Measurements from ENCODE around the gene NPAS4.
"Not testable (repeated sequence)": the region's sequence is repeated elsewhere in the genome, so short reads cannot be mapped to it uniquely, and the experiment has no call there.

The NPAS4 gene

DNA sequence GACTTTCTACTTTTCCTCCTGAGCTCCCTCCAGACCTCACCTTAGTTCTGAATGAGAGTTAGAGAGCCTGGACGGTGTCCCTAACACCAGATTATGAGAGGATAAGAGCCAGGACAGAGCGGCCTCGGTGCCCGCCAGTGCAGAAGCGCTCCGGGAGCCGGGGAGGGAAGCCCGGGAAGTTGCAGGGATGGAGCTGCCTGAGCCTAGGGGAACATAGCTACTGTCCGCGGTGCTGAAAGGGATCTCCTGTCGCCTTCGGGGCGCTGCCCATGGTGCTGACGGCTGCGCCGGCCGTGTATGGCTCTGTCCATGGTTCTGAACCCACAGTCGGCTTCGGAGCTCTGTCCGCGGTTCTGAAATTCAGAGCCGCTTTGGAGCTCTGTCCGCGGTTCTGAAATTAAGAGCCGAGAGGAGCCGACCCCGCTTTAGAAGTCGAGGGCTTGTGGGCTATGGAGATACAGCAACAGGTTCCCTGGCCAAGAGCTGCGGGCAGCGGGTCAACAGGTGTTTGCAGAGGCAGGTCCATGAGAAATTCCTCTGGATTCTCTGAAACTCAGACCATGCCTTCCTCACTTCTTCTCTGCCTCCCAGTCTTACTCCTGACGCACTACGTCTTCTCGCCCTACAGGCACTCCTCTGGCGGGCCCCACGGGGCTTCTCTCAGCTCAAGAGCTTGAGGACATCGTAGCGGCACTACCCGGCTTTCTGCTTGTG lies 814 bp downstream of the NPAS4 start:
- H3K36me3 ChIP-seq, result no peaks in the 10 kb centered on the region
- peak overlapping the region; percentile 68 for H3K4me3 ChIP-seq (ENCODE audit: low read depth, low read length)
- no peaks in the 10 kb centered on the region for H3K9me3 ChIP-seq
- DNase-seq, result peak; percentile 51
- H3K4me1 ChIP-seq, result peaks cover 4% of the 10 kb centered on the region
- H3K27me3 ChIP-seq, result peaks cover 27% of the 10 kb centered on the region
- no peak for TF ChIP-seq CTCF (IDR thresholded peaks at IDR 0.05; ENCODE audit: low read depth, low read length)

DNA sequence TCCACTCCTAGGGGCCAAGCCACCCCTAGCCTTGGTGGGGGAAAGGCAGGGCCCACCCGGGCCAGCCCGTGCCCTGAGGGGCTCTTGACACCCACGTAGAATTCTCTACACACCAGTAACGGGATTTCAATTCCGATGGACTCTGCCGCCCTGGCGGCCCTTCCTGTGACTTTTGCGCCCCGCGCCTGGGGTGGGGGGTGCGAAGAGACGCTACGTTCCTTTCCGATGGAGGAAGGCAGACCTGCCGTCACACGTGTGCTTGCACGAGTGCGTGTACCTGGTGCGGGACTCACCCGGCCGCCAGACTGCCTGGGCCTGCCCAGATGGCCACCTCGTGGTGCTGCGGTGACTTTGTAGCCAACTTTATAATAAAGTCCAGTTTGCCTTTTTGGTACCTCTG lies 5.5 kb downstream of the NPAS4 start:
- no peak for DNase-seq
- Histone ChIP-seq H3K9me3 (no peaks in the 10 kb centered on the region), H3K36me3 (no peaks in the 10 kb centered on the region), H3K27me3 (peaks cover 14% of the 10 kb centered on the region), H3K4me1 (no peaks in the 10 kb centered on the region), H3K4me3 (ENCODE audit: low read depth, low read length) (no peak overlapping the region)
- TF ChIP-seq CTCF (IDR thresholded peaks at IDR 0.05; ENCODE audit: low read depth, low read length), result no peak

DNA sequence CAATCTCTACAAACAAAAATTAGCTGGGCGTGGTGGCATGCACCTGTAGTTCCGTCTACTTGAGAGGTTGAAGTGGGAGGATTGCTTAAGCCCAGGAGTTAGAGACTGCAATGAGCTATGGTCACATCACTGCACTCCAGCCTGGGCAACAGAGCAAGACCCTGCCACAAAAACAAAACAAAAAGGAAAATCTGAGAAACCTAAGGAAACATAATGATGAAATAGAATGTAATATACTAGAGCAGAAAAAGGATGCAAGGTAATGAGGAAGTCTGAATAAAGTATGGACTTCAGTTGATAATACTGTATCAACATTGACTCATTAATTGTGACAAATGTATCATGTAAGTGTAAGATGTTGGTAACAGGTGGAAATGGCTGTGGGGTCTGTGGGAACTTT lies 8.1 kb downstream of the NPAS4 start:
- no peaks in the 10 kb centered on the region for H3K4me1 ChIP-seq
- TF ChIP-seq CTCF (IDR thresholded peaks at IDR 0.05; ENCODE audit: low read depth, low read length), result no peak
- H3K27me3 ChIP-seq, result no peaks in the 10 kb centered on the region
- DNase-seq, result no peak
- no peak overlapping the region for H3K4me3 ChIP-seq (ENCODE audit: low read depth, low read length)
- H3K9me3 ChIP-seq, result no peaks in the 10 kb centered on the region
- no peaks in the 10 kb centered on the region for H3K36me3 ChIP-seq

DNA sequence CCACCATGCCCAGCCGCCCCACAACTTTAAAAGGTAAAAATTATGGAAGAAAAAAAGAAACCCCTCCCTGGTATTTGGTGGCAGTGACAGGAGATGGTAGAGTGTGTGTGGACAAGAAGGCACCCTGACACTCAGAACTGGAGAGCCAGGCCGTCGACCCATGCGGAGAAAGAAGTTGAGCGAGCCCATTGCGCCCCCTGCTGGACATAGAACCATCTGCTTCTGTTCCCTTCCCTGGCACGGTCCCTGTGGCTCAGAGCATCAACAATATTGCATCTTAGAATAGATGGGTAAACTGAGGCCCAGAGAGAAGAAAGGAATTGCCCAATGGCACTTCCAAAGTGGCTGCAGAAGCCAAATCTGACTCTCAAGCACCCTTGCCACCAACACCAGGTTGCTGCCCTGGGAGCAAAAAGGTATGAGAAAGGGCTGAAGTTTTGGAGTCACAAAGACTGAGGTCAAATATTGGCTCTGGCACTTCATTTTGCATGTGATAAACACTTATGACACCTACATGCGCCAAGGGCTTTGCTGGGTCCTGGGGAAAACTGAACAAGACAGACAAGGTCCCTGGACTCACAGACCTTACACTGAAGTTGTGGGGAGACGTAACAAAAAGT lies 9.3 kb downstream of the NPAS4 start:
- no peak overlapping the region for H3K4me3 ChIP-seq (ENCODE audit: low read depth, low read length)
- H3K9me3 ChIP-seq, result no peaks in the 10 kb centered on the region
- 0 out of 2 replicates have a peak, but pooled peaks cover 3% of the 10 kb centered on the region for H3K36me3 ChIP-seq
- H3K4me1 ChIP-seq, result no peaks in the 10 kb centered on the region
- no peaks in the 10 kb centered on the region for H3K27me3 ChIP-seq
- peak; percentile 89 for DNase-seq
- TF ChIP-seq CTCF (IDR thresholded peaks at IDR 0.05; ENCODE audit: low read depth, low read length), result peak; percentile 90

- not testable (repeated sequence) for H3K4me3 ChIP-seq (ENCODE audit: low read depth, low read length); H3K27me3 ChIP-seq; H3K9me3 ChIP-seq; H3K4me1 ChIP-seq; DNase-seq
- peaks cover 11% of the 10 kb centered on the region for H3K36me3 ChIP-seq
These were observed 10.5 kb downstream of the NPAS4 start for GRCh38 chr11:66431287-66431686.

DNA sequence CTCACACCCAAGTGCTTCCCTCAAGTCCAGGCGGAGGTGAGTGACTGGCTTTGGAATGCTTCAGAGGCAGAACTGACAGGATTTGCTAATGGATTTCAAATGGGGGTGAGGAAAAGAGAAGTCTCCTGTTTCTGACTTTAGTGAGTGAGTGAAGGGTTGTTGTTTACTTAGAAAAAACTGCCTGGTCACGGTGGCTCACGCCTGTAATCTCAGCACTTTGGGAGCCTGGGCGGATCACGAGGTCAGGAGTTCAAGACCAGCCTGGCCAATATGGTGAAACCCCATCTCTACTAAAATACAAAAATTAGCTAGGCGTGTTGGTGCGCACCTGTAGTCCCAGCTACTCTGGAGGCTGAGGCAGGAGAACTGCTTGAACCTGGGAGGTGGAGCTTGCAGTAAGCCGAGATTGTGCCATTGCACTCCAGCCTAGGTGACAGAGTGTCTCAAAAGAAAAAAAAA lies 11.1 kb downstream of the NPAS4 start:
- H3K9me3 ChIP-seq, result not testable (repeated sequence)

DNA sequence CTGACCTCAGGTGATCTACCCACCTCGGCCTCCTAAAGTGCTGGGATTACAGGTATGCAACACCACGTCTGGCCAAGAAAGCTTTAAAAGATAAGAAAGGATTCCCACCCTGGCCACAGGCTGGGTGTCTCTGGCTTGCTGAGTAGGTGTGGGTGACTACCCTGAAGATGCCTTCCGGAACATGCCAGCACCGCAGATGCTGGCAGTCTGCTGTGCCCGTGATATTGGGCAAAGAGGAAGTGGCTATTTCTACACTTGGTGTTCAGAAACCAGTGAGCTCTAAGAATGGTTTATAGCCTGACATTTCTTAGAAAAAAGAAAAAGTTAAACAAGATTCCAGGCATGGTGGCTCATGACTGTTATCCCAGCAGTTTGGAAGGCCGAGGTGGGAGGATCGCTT lies 11.8 kb downstream of the NPAS4 start:
- no peaks in the 10 kb centered on the region for H3K4me1 ChIP-seq
- H3K9me3 ChIP-seq, result no peaks in the 10 kb centered on the region
- no peak for DNase-seq
- no peak overlapping the region for H3K4me3 ChIP-seq (ENCODE audit: low read depth, low read length)
- no peaks in the 10 kb centered on the region for H3K27me3 ChIP-seq
- peaks cover 18% of the 10 kb centered on the region for H3K36me3 ChIP-seq
- TF ChIP-seq CTCF (IDR thresholded peaks at IDR 0.05; ENCODE audit: low read depth, low read length), result no peak

More for the DNA sequence above, 11.1 kb downstream of the NPAS4 start:
- H3K36me3 ChIP-seq, result peaks cover 15% of the 10 kb centered on the region
- not testable (repeated sequence) for H3K27me3 ChIP-seq; H3K4me1 ChIP-seq; DNase-seq; H3K4me3 ChIP-seq (ENCODE audit: low read depth, low read length)

Measured in BE2C (cell line).